Neural cell (in vitro differentiated cells): ENCODE results near the gene RTN4.

Experiments
- EP300 ChIP-seq: fragments of 450-650 bp; conservative IDR thresholded peaks from 2 replicates; pipeline ENCODE4 v1.6.1; 2014; ENCODE audit warnings: antibody characterized with exemption, mild to moderate bottlenecking, moderate library complexity; ENCODE audit not compliant: poor library complexity, severe bottlenecking
- EZH2 ChIP-seq: fragments of 200-600, 300-800 bp; shearing (Covaris generic), sonication (generic); IDR thresholded peaks from 2 replicates; pipeline ENCODE4 v1.6.1; 2014; ENCODE audit warnings: antibody characterized with exemption, low read length, borderline replicate concordance, mild to moderate bottlenecking; ENCODE audit not compliant: insufficient read depth, poor library complexity, severe bottlenecking
- TF ChIP-seq, protein P1 (sequence below): fragments of 450-650 bp; IDR thresholded peaks from 2 replicates; pipeline ENCODE4 v1.5.1; 2014; ENCODE audit warnings: antibody characterized with exemption, mild to moderate bottlenecking, moderate library complexity; ENCODE audit not compliant: poor library complexity, severe bottlenecking
- TF ChIP-seq, protein P2 (sequence below): IDR thresholded peaks from 2 replicates; pipeline ENCODE4 v1.6.1; 2012; ENCODE audit warnings: borderline replicate concordance

DNA sequence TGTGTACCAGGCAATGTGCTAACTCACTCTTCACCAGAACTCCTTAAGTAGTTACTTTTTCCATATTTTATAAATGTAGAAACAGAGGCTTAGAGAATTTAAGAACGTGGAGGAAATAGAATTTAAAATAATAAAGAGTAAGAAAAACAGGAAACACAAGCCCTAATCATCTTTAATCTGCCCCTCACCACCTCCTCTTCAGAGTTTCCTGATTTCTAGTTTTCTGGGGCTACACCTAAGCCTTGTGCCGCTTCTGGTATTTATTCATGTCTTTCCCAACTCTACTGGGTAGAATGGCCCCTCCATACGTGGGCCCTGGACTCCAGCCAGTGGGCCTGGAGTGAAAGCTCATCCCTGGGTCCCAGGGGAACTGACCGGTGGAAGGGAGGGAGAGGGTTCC lies 85.4 kb downstream of the RTN4 start:
- TF ChIP-seq EP300 (no peak), EZH2 (no peak)
- TF ChIP-seq, protein P1, sequence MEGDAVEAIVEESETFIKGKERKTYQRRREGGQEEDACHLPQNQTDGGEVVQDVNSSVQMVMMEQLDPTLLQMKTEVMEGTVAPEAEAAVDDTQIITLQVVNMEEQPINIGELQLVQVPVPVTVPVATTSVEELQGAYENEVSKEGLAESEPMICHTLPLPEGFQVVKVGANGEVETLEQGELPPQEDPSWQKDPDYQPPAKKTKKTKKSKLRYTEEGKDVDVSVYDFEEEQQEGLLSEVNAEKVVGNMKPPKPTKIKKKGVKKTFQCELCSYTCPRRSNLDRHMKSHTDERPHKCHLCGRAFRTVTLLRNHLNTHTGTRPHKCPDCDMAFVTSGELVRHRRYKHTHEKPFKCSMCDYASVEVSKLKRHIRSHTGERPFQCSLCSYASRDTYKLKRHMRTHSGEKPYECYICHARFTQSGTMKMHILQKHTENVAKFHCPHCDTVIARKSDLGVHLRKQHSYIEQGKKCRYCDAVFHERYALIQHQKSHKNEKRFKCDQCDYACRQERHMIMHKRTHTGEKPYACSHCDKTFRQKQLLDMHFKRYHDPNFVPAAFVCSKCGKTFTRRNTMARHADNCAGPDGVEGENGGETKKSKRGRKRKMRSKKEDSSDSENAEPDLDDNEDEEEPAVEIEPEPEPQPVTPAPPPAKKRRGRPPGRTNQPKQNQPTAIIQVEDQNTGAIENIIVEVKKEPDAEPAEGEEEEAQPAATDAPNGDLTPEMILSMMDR: no peak
- TF ChIP-seq, protein P2, sequence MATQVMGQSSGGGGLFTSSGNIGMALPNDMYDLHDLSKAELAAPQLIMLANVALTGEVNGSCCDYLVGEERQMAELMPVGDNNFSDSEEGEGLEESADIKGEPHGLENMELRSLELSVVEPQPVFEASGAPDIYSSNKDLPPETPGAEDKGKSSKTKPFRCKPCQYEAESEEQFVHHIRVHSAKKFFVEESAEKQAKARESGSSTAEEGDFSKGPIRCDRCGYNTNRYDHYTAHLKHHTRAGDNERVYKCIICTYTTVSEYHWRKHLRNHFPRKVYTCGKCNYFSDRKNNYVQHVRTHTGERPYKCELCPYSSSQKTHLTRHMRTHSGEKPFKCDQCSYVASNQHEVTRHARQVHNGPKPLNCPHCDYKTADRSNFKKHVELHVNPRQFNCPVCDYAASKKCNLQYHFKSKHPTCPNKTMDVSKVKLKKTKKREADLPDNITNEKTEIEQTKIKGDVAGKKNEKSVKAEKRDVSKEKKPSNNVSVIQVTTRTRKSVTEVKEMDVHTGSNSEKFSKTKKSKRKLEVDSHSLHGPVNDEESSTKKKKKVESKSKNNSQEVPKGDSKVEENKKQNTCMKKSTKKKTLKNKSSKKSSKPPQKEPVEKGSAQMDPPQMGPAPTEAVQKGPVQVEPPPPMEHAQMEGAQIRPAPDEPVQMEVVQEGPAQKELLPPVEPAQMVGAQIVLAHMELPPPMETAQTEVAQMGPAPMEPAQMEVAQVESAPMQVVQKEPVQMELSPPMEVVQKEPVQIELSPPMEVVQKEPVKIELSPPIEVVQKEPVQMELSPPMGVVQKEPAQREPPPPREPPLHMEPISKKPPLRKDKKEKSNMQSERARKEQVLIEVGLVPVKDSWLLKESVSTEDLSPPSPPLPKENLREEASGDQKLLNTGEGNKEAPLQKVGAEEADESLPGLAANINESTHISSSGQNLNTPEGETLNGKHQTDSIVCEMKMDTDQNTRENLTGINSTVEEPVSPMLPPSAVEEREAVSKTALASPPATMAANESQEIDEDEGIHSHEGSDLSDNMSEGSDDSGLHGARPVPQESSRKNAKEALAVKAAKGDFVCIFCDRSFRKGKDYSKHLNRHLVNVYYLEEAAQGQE: no peak
